Bronchial epithelial cell (primary cell): ENCODE results near the gene EEFSEC. TPM values are rescaled to one million over a fixed set of nuclear protein-coding genes. Genes with fewer than 3 reads are reported as not detected.

Experiments
- DNase-seq: peaks from one replicate; pipeline ENCODE4 v3.0.0-alpha.2; 2010; ENCODE audit warnings: low read depth
- FAIRE-seq: peaks from 2 replicates; lab custom pipeline; 2011; peaks lifted over from hg19 to GRCh38; lab: Jason Lieb, UNC
- H3K27me3 ChIP-seq: 2 replicates; pipeline ENCODE4 v1.5.1; 2011; ENCODE audit warnings: low read length; ENCODE audit not compliant: control insufficient read depth, insufficient read depth
- H3K36me3 ChIP-seq: 2 replicates; pipeline ENCODE4 v1.5.1; 2011; ENCODE audit warnings: low read length; ENCODE audit not compliant: control insufficient read depth, insufficient read depth
- H3K4me3 ChIP-seq: 2 replicates; pipeline ENCODE4 v1.5.1; 2011; ENCODE audit warnings: mild to moderate bottlenecking, low read depth, low read length, control low read depth
- total RNA-seq: library from RNA; depleted of rRNA; stranded (reverse); fragments of >200 nt; gene quantifications from 2 replicates; pipeline ENCODE4 v1.2.1, GENCODE V29; 2014
- TF ChIP-seq, protein P1 (sequence below): IDR thresholded peaks from 2 replicates; pipeline ENCODE4 v1.5.1; 2011; ENCODE audit warnings: mild to moderate bottlenecking, moderate library complexity, low read length, control low read depth, inconsistent platforms; ENCODE audit not compliant: insufficient read depth, severe bottlenecking

Gene EEFSEC
- total RNA-seq, 1 donor from 2014 or later, result 3.7 TPM

DNA sequence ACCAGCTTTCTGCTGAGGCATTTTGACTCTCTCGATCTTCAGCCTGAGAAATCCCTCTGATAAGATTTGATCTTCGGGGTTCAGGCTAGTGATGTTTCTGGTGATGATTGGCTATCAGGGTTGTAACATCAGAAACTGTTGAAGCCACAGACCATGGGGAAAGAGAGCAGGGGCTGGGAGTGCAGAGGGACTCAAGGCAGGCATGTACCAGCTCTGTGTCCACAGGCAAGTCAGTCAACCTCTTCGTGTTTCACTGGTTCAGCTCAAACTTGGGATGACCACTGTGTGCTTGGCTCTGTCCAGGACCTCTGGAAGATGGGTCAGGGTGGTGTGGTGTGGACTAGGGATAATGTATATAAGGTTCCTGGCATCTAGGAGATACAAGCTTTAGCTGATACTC is 116.5 kb downstream of the EEFSEC start:
- Histone ChIP-seq H3K27me3 (no peaks in the 10 kb centered on the region), H3K4me3 (no peak overlapping the region), H3K36me3 (peaks cover 2% of the 10 kb centered on the region)
- DNase-seq, result no peak
- TF ChIP-seq, protein P1, sequence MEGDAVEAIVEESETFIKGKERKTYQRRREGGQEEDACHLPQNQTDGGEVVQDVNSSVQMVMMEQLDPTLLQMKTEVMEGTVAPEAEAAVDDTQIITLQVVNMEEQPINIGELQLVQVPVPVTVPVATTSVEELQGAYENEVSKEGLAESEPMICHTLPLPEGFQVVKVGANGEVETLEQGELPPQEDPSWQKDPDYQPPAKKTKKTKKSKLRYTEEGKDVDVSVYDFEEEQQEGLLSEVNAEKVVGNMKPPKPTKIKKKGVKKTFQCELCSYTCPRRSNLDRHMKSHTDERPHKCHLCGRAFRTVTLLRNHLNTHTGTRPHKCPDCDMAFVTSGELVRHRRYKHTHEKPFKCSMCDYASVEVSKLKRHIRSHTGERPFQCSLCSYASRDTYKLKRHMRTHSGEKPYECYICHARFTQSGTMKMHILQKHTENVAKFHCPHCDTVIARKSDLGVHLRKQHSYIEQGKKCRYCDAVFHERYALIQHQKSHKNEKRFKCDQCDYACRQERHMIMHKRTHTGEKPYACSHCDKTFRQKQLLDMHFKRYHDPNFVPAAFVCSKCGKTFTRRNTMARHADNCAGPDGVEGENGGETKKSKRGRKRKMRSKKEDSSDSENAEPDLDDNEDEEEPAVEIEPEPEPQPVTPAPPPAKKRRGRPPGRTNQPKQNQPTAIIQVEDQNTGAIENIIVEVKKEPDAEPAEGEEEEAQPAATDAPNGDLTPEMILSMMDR, result no peak
- no peak for FAIRE-seq

DNA sequence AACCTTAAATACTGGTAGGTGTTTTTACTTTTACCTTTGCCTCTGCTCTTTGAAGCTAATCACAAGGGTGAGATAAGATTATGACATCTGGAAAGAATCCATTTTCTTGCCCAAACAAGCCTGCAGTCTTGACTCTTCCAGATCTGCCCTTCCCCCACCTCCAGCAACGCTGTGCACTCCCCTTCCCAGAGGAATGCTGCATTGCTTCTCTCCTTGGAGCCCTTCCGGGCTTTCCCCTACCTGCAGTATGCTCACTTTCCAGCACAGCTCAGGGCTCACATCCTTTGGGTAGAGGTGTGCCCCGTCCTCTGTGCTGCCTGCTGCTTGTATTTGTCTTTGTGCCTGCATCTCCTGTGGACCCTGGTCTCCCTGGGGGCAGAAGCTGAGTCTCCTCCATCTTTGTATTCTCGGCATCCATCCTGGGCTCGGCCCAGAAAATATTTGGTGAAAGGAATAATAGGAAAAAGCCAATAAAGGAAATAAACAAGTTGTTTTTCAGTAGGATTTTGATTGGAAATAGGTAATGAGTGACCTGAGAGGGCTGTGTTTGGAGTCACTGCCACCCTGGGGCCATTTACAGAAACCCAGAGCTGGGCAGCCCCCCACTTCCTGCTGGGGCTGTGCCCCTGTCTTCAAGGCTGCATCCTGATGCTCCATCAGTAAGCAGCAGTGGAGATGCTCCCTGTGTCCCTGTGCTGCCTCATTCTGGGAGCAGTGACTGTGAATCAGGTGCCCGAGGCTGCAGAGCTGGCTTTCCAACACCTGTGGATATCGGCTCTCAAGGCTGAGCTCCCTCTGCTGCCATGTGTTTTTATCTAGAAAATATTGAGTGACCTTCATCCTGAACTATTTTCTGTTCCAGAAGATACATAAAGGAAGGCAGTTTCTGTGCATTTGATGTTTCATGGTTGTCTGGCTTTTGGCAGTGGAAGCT is 117.5 kb downstream of the EEFSEC start:
- FAIRE-seq, result no peak
- peaks cover 2% of the 10 kb centered on the region for H3K36me3 ChIP-seq
- no peak overlapping the region for H3K4me3 ChIP-seq
- TF ChIP-seq, protein P1, result no peak
- H3K27me3 ChIP-seq, result no peaks in the 10 kb centered on the region
- DNase-seq, result peak; percentile 88

DNA sequence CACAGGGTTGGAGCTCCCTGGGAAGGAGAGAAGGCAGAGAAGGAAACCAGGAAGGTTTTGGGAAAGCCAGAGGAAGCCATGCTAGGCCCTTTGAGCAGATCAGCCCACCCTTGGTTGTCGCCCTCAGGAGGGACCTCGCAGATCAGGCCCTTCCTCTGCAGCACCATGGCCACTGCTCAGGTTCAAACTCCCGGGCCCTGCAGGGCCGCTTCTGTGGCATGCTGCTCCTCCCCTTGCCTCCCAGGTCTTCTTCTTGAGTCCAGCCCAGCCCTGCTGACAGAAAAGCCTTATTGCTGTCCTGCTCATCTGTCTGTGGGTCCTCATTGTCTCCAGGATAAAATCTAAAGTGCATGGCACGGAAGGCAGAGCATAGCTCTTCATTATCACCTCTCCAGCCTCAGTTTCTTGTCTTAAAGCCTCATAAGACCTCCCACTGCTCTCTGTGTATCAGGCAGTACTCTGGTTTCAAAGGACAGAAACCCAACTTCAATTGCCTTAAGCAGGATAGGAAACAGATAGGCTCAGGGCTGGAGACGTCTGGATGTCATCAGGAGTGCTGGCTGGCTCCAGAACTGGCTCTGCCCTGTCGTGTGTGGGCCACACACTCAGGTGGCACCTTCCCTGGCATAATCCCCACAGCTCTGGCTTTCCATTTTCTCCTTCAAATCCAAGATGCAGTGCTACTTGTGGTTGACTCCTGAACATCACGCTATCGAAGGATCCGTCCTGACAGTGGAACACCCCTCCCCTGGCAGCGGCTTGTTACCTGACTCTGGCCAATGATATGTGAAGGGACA is 118.5 kb downstream of the EEFSEC start:
- Histone ChIP-seq H3K36me3 (peaks cover 2% of the 10 kb centered on the region), H3K27me3 (no peaks in the 10 kb centered on the region), H3K4me3 (no peak overlapping the region)
- DNase-seq (no peak), FAIRE-seq (peak; percentile 55)
- TF ChIP-seq, protein P1, result no peak

DNA sequence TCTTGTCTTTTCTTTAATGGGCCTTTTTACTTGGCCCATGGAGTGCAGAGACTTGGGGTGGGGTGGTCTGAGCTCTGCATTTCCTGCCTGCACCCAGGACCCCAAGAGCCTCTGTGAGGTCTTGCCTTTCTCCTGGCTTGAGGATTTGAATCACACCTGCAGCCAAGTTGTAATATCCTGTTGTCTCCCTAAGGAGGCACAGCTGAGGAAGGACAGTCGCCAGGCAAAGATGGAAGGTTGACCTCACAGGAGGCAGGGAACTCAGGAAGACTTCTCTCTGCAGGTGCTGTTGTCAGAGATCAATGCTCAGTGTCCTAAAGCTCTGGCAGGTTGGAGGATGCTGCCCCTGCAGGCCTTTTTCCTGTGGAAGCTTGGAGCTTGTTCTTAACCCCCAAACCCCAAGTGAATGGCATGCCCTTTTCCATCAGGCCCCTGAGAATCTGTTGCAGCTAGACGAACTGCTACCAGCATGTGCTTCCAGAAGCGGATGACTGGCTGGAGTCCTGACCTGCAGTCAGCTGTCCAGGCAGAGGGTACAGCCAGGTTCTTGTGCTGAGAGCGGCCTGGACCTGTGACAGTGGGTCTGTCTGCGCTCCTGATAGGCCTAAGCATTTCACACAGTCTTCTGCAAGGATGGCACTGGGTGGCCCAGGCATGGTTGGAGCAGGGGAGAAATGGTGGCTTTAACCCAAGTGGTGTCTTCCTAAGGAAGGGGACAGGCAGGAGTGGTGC is 120.0 kb downstream of the EEFSEC start:
- peaks cover 2% of the 10 kb centered on the region for H3K36me3 ChIP-seq
- no peaks in the 10 kb centered on the region for H3K27me3 ChIP-seq
- FAIRE-seq (no peak), DNase-seq (no peak)
- no peak overlapping the region for H3K4me3 ChIP-seq
- TF ChIP-seq, protein P1, result no peak

DNA sequence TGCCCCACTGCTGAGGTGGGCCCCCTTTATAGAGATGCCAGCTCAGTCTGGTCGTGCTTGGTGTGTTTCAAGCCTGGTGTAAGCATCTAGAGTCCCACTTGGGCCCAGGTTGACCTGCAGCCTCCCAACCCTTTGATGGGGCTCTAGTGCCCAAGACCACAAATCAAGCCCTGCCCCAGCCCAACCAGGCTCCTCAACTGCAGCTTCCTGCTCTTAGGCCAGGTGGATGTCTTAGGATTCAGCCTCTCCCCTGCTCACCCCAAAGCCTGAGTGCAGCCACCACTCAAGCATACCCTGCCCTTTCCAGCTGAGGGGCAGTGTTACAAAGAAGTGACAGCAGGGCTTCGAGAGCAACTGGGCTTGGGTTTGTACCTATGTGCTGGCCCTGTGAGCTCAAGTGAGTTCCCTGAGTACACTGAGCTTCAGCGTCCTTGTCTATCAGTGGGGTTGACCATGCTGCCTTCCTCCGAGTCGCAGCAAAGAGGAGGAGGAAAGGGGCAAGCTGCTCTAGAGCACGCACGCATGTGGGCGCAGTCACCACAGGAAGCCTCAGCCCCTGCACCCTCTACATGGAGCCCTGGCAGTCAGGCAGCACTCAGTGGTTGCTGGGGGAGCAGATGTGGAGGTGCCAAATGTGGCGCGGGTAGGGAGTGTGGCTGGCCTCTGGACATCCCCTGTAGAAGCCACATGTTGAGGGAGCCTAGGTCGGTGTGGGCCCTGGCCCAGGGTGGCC is 120.7 kb downstream of the EEFSEC start:
- peaks cover 2% of the 10 kb centered on the region for H3K36me3 ChIP-seq
- FAIRE-seq, result no peak
- no peak overlapping the region for H3K4me3 ChIP-seq
- DNase-seq, result no peak
- TF ChIP-seq, protein P1, result no peak
- H3K27me3 ChIP-seq, result no peaks in the 10 kb centered on the region
